ENCODE data around the gene LRP6. TPM values are rescaled to one million over a fixed set of nuclear protein-coding genes. Genes with fewer than 3 reads are reported as not detected.

LRP6 gene
- total and polyA plus RNA-seq, 2 of the 8 experiments (the other 6 are each of a cell fraction or from before 2014, with no cell fraction given): 53.6 to 73.2 TPM

DNA sequence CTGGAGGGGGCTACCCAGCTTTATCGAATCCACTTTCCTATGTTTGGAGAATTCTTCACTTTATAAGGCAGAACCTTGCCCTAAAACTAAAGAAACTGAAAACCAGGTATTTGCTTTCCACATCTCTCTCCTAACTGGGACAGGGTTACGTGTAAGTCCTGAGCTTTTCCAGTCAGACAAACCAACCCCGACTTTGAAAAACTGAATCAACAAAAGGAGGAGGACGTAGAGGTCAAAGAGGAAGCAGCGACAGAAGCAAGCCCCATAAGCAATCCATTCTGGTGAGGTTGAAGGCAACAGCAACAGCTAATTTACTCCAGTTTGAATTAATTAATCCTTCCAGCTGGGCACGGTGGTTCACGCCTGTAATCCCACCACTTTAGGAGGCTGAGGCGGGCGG is 47.2 kb downstream of the LRP6 start (continued):
- TF ChIP-seq, protein P1, sequence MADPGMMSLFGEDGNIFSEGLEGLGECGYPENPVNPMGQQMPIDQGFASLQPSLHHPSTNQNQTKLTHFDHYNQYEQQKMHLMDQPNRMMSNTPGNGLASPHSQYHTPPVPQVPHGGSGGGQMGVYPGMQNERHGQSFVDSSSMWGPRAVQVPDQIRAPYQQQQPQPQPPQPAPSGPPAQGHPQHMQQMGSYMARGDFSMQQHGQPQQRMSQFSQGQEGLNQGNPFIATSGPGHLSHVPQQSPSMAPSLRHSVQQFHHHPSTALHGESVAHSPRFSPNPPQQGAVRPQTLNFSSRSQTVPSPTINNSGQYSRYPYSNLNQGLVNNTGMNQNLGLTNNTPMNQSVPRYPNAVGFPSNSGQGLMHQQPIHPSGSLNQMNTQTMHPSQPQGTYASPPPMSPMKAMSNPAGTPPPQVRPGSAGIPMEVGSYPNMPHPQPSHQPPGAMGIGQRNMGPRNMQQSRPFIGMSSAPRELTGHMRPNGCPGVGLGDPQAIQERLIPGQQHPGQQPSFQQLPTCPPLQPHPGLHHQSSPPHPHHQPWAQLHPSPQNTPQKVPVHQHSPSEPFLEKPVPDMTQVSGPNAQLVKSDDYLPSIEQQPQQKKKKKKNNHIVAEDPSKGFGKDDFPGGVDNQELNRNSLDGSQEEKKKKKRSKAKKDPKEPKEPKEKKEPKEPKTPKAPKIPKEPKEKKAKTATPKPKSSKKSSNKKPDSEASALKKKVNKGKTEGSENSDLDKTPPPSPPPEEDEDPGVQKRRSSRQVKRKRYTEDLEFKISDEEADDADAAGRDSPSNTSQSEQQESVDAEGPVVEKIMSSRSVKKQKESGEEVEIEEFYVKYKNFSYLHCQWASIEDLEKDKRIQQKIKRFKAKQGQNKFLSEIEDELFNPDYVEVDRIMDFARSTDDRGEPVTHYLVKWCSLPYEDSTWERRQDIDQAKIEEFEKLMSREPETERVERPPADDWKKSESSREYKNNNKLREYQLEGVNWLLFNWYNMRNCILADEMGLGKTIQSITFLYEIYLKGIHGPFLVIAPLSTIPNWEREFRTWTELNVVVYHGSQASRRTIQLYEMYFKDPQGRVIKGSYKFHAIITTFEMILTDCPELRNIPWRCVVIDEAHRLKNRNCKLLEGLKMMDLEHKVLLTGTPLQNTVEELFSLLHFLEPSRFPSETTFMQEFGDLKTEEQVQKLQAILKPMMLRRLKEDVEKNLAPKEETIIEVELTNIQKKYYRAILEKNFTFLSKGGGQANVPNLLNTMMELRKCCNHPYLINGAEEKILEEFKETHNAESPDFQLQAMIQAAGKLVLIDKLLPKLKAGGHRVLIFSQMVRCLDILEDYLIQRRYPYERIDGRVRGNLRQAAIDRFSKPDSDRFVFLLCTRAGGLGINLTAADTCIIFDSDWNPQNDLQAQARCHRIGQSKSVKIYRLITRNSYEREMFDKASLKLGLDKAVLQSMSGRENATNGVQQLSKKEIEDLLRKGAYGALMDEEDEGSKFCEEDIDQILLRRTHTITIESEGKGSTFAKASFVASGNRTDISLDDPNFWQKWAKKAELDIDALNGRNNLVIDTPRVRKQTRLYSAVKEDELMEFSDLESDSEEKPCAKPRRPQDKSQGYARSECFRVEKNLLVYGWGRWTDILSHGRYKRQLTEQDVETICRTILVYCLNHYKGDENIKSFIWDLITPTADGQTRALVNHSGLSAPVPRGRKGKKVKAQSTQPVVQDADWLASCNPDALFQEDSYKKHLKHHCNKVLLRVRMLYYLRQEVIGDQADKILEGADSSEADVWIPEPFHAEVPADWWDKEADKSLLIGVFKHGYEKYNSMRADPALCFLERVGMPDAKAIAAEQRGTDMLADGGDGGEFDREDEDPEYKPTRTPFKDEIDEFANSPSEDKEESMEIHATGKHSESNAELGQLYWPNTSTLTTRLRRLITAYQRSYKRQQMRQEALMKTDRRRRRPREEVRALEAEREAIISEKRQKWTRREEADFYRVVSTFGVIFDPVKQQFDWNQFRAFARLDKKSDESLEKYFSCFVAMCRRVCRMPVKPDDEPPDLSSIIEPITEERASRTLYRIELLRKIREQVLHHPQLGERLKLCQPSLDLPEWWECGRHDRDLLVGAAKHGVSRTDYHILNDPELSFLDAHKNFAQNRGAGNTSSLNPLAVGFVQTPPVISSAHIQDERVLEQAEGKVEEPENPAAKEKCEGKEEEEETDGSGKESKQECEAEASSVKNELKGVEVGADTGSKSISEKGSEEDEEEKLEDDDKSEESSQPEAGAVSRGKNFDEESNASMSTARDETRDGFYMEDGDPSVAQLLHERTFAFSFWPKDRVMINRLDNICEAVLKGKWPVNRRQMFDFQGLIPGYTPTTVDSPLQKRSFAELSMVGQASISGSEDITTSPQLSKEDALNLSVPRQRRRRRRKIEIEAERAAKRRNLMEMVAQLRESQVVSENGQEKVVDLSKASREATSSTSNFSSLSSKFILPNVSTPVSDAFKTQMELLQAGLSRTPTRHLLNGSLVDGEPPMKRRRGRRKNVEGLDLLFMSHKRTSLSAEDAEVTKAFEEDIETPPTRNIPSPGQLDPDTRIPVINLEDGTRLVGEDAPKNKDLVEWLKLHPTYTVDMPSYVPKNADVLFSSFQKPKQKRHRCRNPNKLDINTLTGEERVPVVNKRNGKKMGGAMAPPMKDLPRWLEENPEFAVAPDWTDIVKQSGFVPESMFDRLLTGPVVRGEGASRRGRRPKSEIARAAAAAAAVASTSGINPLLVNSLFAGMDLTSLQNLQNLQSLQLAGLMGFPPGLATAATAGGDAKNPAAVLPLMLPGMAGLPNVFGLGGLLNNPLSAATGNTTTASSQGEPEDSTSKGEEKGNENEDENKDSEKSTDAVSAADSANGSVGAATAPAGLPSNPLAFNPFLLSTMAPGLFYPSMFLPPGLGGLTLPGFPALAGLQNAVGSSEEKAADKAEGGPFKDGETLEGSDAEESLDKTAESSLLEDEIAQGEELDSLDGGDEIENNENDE (IDR thresholded peaks at IDR 0.05; ENCODE audit: insufficient replicate concordance, low read length): no peak
- TF ChIP-seq BCL11A (IDR thresholded peaks at IDR 0.05; ENCODE audit: low read depth in 2 of 2, low read length in 2 of 2): no peak
- no peak for TF ChIP-seq SUZ12 (IDR thresholded peaks at IDR 0.05; ENCODE audit: low read length)
- no peak for TF ChIP-seq JUN (IDR thresholded peaks at IDR 0.05; ENCODE audit: low read depth, low read length)
- TF ChIP-seq, protein P2, sequence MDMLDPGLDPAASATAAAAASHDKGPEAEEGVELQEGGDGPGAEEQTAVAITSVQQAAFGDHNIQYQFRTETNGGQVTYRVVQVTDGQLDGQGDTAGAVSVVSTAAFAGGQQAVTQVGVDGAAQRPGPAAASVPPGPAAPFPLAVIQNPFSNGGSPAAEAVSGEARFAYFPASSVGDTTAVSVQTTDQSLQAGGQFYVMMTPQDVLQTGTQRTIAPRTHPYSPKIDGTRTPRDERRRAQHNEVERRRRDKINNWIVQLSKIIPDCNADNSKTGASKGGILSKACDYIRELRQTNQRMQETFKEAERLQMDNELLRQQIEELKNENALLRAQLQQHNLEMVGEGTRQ (IDR thresholded peaks at IDR 0.05; ENCODE audit: low read length): no peak
- no peak for TF ChIP-seq SRF (IDR thresholded peaks at IDR 0.05; ENCODE audit: low read depth, low read length)
- no peak for TF ChIP-seq PHF8 (conservative IDR thresholded peaks at IDR 0.05; ENCODE audit: low read depth, low read length)
- TF ChIP-seq SP2 (IDR thresholded peaks at IDR 0.05; ENCODE audit: low read length): no peak
- no peak for TF ChIP-seq SIX5 (IDR thresholded peaks at IDR 0.05; ENCODE audit: low read depth, low read length)

Data from H1 (cell line).